Esophagus muscularis mucosa (tissue), 3 donors: ENCODE results near the gene API5.

Experiments
- POLR2A ChIP-seq: fragments of 450-650 bp; IDR thresholded peaks from one replicate; pipeline ENCODE4 v1.6.1; 2017; ENCODE audit warnings: antibody characterized with exemption, moderate library complexity, mild to moderate bottlenecking, low read depth
- POLR2AphosphoS5 ChIP-seq, 2 donors: sonication (generic); formaldehyde crosslinking; IDR thresholded peaks; one replicate each; pipeline ENCODE4 v1.6.1; 2017; ENCODE audit warnings: antibody characterized with exemption in 2 of 2
- TF ChIP-seq, protein P1 (sequence below), 3 experiments: fragments of 200-600 bp in 2 of 3; fragments of 450-650 bp in 1 of 3; sonication (generic) in 2 of 3; IDR thresholded peaks; one replicate each; pipeline ENCODE4 v1.5.1; 2017 to 2019; ENCODE audit warnings: antibody characterized with exemption in 3 of 3, mild to moderate bottlenecking in 2 of 3, moderate library complexity in 1 of 3

DNA sequence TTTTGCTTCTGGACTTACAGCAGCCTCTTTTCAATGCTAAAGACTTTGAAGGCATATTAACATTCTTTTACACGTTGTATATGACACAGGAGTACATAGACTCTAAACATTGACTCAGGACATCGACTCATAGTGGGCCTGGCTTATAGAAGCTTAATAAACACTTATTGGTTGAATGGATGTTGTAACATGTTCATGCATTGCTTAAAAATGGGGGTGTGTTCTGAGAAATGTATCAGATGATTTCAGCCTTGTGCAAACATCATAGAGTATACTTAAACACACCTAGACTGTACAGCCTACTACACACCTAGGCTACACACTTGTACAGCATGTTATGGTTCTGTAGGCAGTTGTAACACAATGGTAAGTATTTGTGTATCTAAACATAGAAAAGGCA lies 64.8 kb downstream of the API5 start:
- TF ChIP-seq POLR2A, result no peak
- TF ChIP-seq, protein P1, sequence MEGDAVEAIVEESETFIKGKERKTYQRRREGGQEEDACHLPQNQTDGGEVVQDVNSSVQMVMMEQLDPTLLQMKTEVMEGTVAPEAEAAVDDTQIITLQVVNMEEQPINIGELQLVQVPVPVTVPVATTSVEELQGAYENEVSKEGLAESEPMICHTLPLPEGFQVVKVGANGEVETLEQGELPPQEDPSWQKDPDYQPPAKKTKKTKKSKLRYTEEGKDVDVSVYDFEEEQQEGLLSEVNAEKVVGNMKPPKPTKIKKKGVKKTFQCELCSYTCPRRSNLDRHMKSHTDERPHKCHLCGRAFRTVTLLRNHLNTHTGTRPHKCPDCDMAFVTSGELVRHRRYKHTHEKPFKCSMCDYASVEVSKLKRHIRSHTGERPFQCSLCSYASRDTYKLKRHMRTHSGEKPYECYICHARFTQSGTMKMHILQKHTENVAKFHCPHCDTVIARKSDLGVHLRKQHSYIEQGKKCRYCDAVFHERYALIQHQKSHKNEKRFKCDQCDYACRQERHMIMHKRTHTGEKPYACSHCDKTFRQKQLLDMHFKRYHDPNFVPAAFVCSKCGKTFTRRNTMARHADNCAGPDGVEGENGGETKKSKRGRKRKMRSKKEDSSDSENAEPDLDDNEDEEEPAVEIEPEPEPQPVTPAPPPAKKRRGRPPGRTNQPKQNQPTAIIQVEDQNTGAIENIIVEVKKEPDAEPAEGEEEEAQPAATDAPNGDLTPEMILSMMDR (IDR thresholded peaks at IDR 0.05), result no peak
- TF ChIP-seq POLR2AphosphoS5 (IDR thresholded peaks at IDR 0.05), result no peak
